HG03432 (cell line): ENCODE measurements around the gene LDLRAD4.
A peak's percentile ranks its signal among the peaks of the same experiment; 100 is the strongest.

Source experiments
- ATAC-seq: cut with Tn5 transposase; IDR thresholded peaks from one replicate; pipeline ENCODE4 v1.9.1; 2021; ENCODE audit warnings: mild to moderate bottlenecking, moderate library complexity; ENCODE audit not compliant: unreplicated experiment

LDLRAD4 gene

GRCh38 chr18:13541621-13542519, 323.3 kb downstream of the LDLRAD4 start:
- no peak for ATAC-seq

DNA sequence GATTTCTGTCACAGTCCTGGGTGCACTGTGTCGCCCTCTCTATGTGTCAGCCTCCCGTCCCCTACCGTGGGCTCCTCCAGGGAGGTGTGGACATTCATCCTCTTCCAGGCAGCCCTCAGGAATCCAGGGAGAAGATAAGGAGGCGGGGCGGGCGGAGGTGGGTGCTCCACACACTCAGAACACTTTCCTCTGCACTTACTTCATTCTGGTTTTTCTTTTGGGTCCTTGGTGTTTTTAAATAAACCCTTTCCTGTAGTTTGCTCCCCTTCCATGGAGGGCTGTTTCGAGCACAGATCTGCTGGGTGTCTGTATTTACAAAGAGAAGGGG, 323.9 kb downstream of the LDLRAD4 start:
- no peak for ATAC-seq

GRCh38 chr18:13543144-13543543, 324.6 kb downstream of the LDLRAD4 start:
- no peak for ATAC-seq

DNA sequence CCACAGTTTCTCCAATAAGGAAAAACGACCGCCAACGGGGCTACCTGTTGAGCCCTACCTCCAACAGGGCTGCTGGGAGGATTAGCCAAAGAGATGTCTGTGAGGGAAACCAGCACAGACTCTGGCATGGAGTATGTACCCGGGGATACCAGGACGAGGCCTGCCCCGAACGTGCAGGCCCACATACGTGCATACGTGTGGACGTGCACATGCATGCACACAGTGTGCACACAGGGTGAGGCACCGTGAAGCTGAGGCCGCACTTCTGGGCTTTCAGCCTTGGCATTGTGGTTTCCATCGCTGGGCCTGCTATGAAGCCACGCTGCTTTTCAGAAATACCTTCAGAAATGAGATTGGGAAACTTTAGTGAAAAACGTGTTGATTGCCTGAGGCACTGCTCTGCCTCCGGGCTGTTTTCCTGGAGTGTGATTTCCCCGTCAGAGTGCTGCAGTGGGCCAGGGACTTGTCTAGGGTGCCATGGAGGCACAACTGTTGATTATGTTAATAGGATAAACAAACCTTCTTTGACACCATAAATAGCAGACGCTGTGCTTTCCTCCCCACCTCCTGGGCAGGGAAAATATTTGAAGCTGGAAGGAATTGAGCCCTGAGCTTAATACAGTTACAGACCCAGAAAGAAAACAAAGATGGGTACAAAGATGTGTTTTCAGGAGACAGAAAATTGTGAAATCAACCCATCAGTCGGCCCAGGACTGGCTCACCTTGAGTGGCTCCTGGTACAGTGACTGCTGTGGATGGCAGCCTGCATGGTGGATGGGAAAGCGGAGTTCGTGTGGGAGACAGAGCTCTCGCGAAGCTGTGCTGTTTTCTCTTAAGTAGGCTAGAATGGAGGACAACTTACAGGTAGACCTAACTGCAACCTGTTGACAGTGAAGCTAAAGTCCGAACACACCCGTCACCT, 325.5 kb downstream of the LDLRAD4 start:
- ATAC-seq: no peak

DNA sequence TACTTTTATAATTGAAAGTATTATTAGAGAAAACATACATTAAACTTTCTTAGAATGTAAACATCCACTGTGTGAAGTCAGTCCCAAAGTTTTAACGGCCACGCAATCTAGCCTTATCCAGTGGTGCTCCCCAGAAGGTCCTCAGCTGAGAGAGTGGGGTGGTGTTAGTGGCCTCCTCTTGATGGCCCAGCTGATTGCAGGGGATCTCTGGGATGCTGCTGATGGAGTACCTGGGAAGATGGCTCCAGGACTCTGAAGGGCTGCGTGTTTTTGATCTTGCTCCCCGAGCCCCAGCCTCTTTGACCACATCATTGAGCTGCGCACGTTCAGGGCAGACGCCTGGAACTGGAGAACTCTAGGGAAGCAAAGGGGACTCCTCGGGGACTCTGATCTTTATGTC, 326.4 kb downstream of the LDLRAD4 start:
- no peak for ATAC-seq

DNA sequence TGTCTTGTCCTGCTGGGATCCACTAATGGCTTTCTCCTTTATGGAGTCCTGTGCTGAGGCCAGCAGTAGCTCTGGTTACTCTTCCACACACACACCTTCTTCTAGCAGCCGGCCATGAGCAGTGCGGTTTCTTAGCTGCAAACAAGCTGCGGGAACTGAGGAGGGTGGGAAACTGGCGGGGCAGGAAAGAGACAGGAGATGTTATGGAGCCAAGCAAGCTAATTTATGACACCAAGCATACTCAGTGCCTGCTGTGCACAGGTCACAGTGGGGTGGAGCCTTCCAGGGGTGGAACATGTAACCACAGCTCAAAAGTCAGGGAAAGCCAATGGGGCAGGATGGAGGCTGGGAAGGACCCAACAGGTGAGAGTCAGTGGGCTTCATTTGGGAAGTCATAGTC, 327.0 kb downstream of the LDLRAD4 start:
- no peak for ATAC-seq

DNA sequence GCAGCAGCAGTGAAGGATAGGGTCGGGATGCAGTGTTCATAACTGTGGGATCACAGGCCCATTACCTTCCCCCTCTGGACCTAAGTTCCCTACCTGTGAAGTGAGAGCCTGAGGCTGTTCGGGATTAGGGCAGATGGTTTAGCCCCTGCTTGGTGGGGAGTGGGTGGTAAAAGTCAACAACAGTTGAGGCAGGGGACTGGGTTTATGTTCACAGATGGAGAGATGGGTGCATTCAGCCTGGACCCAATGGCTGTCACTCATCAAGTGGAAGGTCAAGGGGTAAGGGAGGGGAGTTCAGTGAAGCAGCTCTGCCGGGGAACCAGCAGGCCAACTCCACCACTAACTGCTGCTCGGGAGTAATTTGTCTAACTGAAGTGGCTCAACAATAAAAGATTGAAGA, 327.4 kb downstream of the LDLRAD4 start:
- no peak for ATAC-seq

DNA sequence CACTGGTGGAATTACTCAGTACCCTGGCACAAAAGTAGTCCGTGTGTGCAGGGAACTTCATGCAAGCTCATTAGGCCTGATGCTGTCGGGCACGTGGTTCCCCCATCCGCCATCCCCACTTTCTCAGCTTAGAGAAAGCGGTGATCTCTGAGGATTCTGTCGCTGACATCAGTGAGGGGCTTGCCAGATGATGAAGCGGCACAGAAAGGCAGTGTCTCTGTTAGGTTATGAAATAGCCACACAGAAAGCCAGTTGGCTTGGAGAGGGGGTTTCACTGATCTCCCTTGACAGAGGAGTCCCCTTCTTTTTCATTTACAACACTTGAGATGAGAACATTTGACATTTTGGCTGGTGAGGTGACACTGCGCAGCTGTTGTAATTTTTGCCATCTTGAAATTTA, 328.1 kb downstream of the LDLRAD4 start:
- no peak for ATAC-seq

- ATAC-seq: no peak
These were observed 328.8 kb downstream of the LDLRAD4 start for GRCh38 chr18:13547347-13547746.

GRCh38 chr18:13548106-13548819, 329.7 kb downstream of the LDLRAD4 start:
- ATAC-seq: no peak

DNA sequence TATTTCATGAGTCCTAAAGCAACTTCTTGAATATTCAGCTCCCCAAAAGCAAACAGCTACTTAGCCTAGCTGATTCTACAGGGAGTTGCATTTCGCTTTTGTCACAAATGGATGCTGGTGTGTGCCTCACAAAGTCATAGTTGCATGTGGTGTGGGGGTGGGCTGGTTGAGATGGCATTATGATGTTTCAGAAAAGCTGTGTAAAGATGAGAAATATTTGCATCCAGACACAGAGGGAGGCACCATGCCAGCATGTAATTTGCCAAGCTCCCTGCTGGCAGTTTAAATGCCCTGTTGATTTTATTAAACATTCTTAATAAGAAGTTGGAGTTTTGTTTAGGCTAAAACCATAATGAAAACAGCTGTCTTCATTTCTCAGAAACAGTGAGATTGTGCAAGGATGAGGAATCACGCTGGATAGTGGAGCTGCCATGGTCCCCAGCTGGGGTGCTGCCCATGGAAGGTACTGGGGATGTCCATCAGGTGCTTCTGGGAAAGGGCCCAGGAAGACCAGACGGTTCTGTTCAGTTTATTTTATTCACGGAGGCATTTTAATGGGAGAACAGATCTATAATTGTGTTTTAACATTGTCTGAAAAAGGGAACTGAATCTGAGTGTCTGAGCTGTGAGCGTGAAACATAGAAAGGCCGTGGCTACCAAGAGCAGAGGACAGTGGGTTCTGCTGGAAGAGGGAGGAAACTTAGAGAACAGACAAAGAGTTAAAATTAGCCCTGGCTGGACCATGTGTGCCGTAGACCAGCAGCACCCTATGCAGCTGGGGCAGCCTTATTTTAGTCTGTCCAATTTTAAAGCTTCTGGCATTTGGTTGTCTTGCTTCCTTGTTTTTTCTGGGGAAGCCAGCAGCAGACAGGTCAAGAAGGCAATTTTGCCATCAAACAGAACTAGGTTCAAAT, 330.7 kb downstream of the LDLRAD4 start:
- ATAC-seq: peak; percentile 88

DNA sequence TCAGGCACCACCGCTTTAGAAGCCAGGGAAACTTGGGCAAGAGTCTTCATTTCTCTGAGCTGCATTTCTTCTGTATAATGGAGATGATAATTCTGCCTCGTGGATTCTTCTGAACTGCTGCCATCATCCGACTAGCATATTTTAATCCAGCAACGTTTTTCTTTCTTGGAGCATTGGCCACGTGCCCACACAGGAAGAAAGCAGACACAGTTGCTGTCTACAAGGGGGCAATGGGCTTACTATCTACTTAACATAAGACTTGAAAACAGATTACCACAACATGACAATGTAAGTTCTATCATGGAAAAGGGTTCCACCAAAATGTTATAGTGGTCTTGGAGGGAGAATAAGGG, 331.3 kb downstream of the LDLRAD4 start:
- no peak for ATAC-seq

DNA sequence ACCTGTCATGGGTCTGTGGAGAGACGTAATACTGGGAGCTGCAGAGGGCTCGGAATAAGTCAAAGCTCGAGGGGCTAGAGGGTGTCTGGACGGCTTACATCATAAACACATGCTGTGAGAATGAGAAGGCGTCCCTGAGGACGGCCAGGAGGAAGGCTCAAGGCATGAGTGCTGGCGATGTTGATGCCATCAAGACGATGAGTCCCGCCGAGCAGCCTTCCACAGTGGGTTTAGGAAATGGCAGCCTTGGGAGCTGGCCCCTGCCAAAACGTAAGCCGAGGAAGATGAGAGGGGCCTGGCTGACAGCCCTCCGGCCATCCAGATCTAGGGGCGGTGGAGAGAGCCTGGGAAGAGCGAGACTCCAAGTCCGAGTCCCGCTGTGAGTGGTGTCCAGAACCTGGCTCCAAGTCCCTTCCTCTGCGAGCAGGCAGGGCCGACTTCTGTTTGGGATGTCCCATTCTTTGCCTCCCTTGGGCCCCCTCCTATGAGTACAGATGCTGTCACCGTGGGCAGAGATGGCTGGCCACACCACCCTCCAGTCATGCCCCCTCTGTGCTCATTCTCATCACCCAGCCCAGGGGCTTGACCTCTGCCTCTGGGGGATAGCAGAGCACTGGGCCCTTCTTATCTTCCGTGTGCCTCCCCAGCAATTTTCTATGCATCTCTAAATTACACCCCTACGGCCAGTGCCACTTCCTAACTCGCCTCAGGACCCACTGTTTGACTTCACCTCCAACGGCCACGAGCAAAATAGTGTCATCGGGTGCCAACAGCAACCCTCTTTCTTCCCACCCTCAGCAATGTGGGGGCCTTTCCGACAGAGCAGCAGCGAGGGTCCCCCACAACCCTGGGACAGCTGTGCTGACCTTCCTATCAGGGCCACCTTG, 332.1 kb downstream of the LDLRAD4 start:
- no peak for ATAC-seq

GRCh38 chr18:13551305-13551603, 332.7 kb downstream of the LDLRAD4 start:
- no peak for ATAC-seq

DNA sequence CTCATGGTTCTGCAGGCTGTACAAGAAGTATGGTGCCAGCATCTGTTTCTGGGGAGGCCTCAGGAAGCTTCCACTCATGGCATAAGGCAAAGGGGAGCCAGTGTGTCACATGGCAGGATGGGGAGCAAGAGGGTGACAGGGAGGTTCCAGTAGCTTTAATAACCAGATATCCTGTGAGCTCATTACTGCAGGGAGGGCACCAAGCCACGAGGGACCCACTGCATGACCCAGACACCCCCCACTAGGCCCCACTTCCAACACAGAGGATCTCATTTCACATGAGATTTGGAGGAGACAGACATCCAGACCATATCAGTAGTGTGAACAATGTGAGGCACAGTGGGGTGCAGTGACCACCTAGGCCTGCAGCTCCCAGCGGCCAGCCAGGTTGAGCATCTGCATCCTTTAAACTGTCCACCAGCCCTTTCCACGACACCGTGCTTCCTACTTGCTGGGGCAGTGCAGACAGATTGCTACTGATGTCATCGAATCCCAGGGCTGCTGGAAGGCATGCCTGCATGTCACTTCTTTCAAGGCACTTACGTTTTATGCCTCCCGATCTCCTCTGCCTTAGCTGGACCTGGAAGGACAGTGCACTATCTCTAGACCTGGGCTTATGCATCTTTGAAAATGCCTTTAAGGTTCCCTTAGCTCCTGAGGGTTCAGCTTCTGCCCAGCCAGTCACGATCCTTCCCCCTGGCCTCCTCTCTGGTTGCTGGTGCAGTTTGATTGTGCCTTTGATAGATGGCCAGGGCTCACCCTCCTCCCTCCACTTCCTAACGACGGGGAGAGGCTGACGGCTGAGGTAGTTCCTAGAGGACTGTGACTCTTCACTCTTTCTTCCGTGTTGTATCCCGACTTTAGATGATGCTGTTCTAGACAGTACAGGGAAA, 333.5 kb downstream of the LDLRAD4 start:
- no peak for ATAC-seq

DNA sequence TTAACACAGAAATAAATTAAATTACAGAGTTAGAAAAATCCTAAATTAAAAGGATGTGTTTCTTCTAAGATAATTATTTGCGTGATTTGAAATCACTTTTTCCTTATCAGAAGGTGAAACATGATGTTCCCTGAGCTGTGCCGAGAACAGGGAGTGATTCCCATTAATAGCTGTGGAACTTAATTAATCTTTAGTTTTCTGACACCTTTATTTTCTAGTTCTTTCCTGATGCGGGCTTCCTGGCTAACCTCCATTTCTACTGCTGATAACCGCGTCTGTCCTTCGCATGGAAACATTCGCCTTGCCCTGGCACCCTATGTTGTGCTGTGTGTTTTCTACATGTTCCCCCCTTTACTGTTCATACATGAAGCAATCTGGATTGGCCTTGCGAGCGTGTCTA, 334.9 kb downstream of the LDLRAD4 start:
- no peak for ATAC-seq

GRCh38 chr18:13555192-13555591, 336.6 kb downstream of the LDLRAD4 start:
- ATAC-seq: no peak

- no peak for ATAC-seq
These were observed 337.3 kb downstream of the LDLRAD4 start for GRCh38 chr18:13555865-13556264.

- no peak for ATAC-seq
These were observed 337.9 kb downstream of the LDLRAD4 start for GRCh38 chr18:13556502-13556901.
